B cell (primary cell): ENCODE results near the gene LSM14A. TPM values are rescaled to one million over a fixed set of nuclear protein-coding genes. Genes with fewer than 3 reads are reported as not detected.
"Not testable (repeated sequence)": the region's sequence is repeated elsewhere in the genome, so short reads cannot be mapped to it uniquely, and the experiment has no call there.

ENCODE experiments used
- ATAC-seq: fragments of 200-7000 bp; cut with Tn5 transposase; one replicate; pipeline ENCODE4 v1.10.0; 2021; ENCODE audit warnings: low read depth, mild to moderate bottlenecking, moderate number of reproducible peaks, moderate library complexity
- CTCF ChIA-PET: fragments of 350-600 bp; sonication (Branson Sonifier 250); formaldehyde crosslinking; loops from one replicate; lab custom pipeline; 2021; ENCODE audit warnings: antibody characterized with exemption, inconsistent platforms; lab: Charles Lee
- POLR2A ChIA-PET: fragments of 350-600 bp; sonication (Branson Sonifier 250); formaldehyde crosslinking; loops from one replicate; lab custom pipeline; 2021; ENCODE audit warnings: antibody characterized with exemption; lab: Charles Lee
- DNase-seq: peaks from one replicate; pipeline ENCODE4 v3.0.0; 2013
- H2AFZ ChIP-seq: 2 replicates; pipeline ENCODE4 v1.6.1; 2012; ENCODE audit warnings: mild to moderate bottlenecking, low read depth, low read length; ENCODE audit not compliant: insufficient read depth, poor library complexity, severe bottlenecking
- H3K27ac ChIP-seq, 2 donors: 1 replicate in 1 of 2; 2 replicates in 1 of 2; pipeline ENCODE4 v1.5.1; 2012 to 2013; ENCODE audit warnings: low read length in 2 of 2, mild to moderate bottlenecking in 2 of 2, moderate library complexity in 1 of 2
- H3K27me3 ChIP-seq, 4 experiments: fragments of 200-600 bp in 1 of 4; sonication (generic) in 1 of 4; replicated peaks in 1 of 4; 1 replicate in 2 of 4; 2 replicates in 2 of 4; pipeline versions ENCODE4 v1.6.1 to v1.7.0; 2013 to 2016; ENCODE audit warnings: low read length in 3 of 4, mild to moderate bottlenecking in 2 of 4, mixed read lengths in 1 of 4, moderate library complexity in 1 of 4; ENCODE audit not compliant: insufficient read depth in 4 of 4, control insufficient read depth in 3 of 4; ENCODE audit errors: control extremely low read depth in 1 of 4
- H3K36me3 ChIP-seq, 2 experiments: replicated peaks in 1 of 2; 1 replicate in 1 of 2; 2 replicates in 1 of 2; pipeline versions ENCODE4 v1.6.1 to v1.7.1; 2013; ENCODE audit warnings: low read length in 1 of 2; ENCODE audit not compliant: insufficient read depth in 2 of 2, control insufficient read depth in 1 of 2; ENCODE audit errors: control extremely low read depth in 1 of 2, extremely low read depth in 1 of 2
- H3K4me1 ChIP-seq, 2 donors: fragments of 200-600 bp in 1 of 2; sonication (generic) in 1 of 2; 1 replicate in 1 of 2; 2 replicates in 1 of 2; pipeline versions ENCODE4 v1.5.1 to v1.6.1; 2013 to 2017; ENCODE audit warnings: low read length in 2 of 2; ENCODE audit not compliant: control insufficient read depth in 2 of 2, insufficient read depth in 2 of 2
- H3K4me2 ChIP-seq: replicated peaks from 2 replicates; pipeline ENCODE3; 2012; ENCODE audit warnings: mild to moderate bottlenecking, low read depth, low read length; ENCODE audit not compliant: poor library complexity, severe bottlenecking
- H3K4me3 ChIP-seq, 5 experiments: fragments of 200-600 bp in 1 of 5; sonication (generic) in 1 of 5; 1 replicate in 3 of 5; 2 replicates in 2 of 5; pipeline versions ENCODE4 v1.5.1 to v1.7.0; 2011 to 2016; ENCODE audit warnings: low read length in 4 of 5, mild to moderate bottlenecking in 4 of 5, low read depth in 2 of 5, control low read depth in 1 of 5, moderate library complexity in 1 of 5; ENCODE audit not compliant: insufficient read depth in 1 of 5; ENCODE audit errors: control extremely low read depth in 1 of 5, extremely low read depth in 1 of 5
- H3K79me2 ChIP-seq: fragments of 200-600 bp; sonication (generic); one replicate; pipeline ENCODE4 v1.6.0; 2016; ENCODE audit warnings: low read length; ENCODE audit not compliant: control insufficient read depth, insufficient read depth
- H3K9ac ChIP-seq: fragments of 200-600 bp; sonication (generic); 2 replicates; pipeline ENCODE4 v1.6.1; 2017; ENCODE audit warnings: mild to moderate bottlenecking, low read length, moderate library complexity
- H3K9me3 ChIP-seq, 3 donors: one replicate each; pipeline versions ENCODE4 v1.6.1 to v1.7.1; 2013; ENCODE audit warnings: low read length in 2 of 3; ENCODE audit not compliant: control insufficient read depth in 2 of 3, insufficient read depth in 1 of 3; ENCODE audit errors: control extremely low read depth in 1 of 3
- H4K20me1 ChIP-seq: 2 replicates; pipeline ENCODE4 v1.6.0; 2012; ENCODE audit warnings: mild to moderate bottlenecking, low read length; ENCODE audit not compliant: insufficient read depth, control insufficient read depth, poor library complexity, severe bottlenecking
- H3K27ac Mint-ChIP-seq: one replicate; pipeline ENCODE4 v1.8.0; 2021; ENCODE audit warnings: mixed read lengths
- H3K27me3 Mint-ChIP-seq: one replicate; pipeline ENCODE4 v1.8.0; 2021; ENCODE audit warnings: mixed read lengths
- H3K4me1 Mint-ChIP-seq: one replicate; pipeline ENCODE4 v1.8.0; 2021; ENCODE audit warnings: mixed read lengths
- H3K4me3 Mint-ChIP-seq: one replicate; pipeline ENCODE4 v1.8.0; 2021; ENCODE audit warnings: mixed read lengths
- H3K9me3 Mint-ChIP-seq: one replicate; pipeline ENCODE4 v1.8.0; 2022; ENCODE audit warnings: mixed read lengths; ENCODE audit not compliant: insufficient read depth
- EZH2 ChIP-seq: IDR thresholded peaks from 2 replicates; pipeline ENCODE4 v1.6.1; 2012; ENCODE audit warnings: borderline replicate concordance, low read depth, mild to moderate bottlenecking, moderate library complexity, low read length; ENCODE audit not compliant: insufficient read depth, poor library complexity, severe bottlenecking
- WGBS: methylation state at CpG from one replicate; pipeline ENCODE4 v1.1.5; 2013; ENCODE audit warnings: missing lambda C conversion rate; ENCODE audit not compliant: insufficient coverage; 5-methylcytosine and 5-hydroxymethylcytosine counted together
- intact Hi-C: fragments of 100-400 bp; cut with micrococcal nuclease; formaldehyde crosslinking; loops from one replicate; pipeline ENCODE4 v1.10.0; 2022
- polyA plus RNA-seq: library from polyadenylated mRNA; depleted of rRNA; stranded (reverse); fragments of >200 nt; gene quantifications from 2 replicates; pipeline ENCODE4 v1.2.3, GENCODE V29; 2012
- total RNA-seq, 2 donors: library from RNA; stranded (reverse); fragments of 120-200 nt in 1 of 2; gene quantifications; 1 replicate in 1 of 2; 2 replicates in 1 of 2; pipeline versions ENCODE4 v1.2.3 to v1.2.4, GENCODE V29; 2013 to 2022
- TF ChIP-seq, protein P1 (sequence below): fragments of 200-600 bp; IDR thresholded peaks from one replicate; pipeline ENCODE4 v1.8.0; 2022; ENCODE audit warnings: antibody characterized with exemption, mild to moderate bottlenecking

The LSM14A gene
- total and polyA plus RNA-seq, 2 donors (not counting 1 experiment from before 2014, with no cell fraction given), result 90.7 to 163 TPM

DNA sequence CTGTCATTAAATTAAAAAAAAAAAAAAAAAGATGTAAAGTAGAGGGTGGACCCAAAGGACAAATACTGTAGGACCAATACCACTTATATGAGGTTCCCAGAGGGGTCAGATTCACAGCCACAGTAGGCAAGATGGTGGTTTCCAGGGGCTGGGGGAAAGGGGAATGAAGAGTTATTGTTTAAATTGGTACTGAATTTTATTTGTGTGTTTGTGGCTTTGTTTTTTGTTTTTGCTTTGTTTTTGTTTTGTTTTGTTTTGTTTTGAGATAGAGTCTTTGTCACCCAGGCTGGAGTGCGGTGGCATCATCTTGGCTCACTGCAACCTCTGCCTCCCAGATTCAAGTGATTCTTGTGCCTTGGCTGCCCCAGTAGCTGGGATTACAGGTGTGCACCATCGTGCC, 17.9 kb upstream of the LSM14A start:
- ChIA-PET CTCF (interaction anchor here (1.6 kb wide), 1 partner anchor 8 kb away, joined by 5 read pairs; no protein-coding TSS in a partner anchor), POLR2A (no interaction called here)
- TF ChIP-seq EZH2, result no peak
- TF ChIP-seq, protein P1, sequence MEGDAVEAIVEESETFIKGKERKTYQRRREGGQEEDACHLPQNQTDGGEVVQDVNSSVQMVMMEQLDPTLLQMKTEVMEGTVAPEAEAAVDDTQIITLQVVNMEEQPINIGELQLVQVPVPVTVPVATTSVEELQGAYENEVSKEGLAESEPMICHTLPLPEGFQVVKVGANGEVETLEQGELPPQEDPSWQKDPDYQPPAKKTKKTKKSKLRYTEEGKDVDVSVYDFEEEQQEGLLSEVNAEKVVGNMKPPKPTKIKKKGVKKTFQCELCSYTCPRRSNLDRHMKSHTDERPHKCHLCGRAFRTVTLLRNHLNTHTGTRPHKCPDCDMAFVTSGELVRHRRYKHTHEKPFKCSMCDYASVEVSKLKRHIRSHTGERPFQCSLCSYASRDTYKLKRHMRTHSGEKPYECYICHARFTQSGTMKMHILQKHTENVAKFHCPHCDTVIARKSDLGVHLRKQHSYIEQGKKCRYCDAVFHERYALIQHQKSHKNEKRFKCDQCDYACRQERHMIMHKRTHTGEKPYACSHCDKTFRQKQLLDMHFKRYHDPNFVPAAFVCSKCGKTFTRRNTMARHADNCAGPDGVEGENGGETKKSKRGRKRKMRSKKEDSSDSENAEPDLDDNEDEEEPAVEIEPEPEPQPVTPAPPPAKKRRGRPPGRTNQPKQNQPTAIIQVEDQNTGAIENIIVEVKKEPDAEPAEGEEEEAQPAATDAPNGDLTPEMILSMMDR, result no peak
- H3K9me3 Mint-ChIP-seq, result no peaks in the 10 kb centered on the region
- H3K9me3 ChIP-seq, result peaks cover 0 to 2% (median 0%) of the 10 kb centered on the region in 3 donors
- H3K79me2 ChIP-seq, result no peaks in the 10 kb centered on the region
- no peak overlapping the region for H2AFZ ChIP-seq
- no peaks in the 10 kb centered on the region for H3K36me3 ChIP-seq
- no peak overlapping the region for H3K9ac ChIP-seq
- intact Hi-C loops, result no loop called here
- H3K4me3 ChIP-seq, result no peak overlapping the region
- H3K4me1 Mint-ChIP-seq, result no peaks in the 10 kb centered on the region
- no peak overlapping the region for H3K27ac Mint-ChIP-seq
- DNase-seq (no peak), ATAC-seq (no peak)
- H3K27me3 ChIP-seq, result no peaks in the 10 kb centered on the region
- H3K27ac ChIP-seq, result no peak overlapping the region
- no peaks in the 10 kb centered on the region for H4K20me1 ChIP-seq
- WGBS, result 96% methylated on average over 2 of the region's 2 CpGs
- peaks cover 7% of the 10 kb centered on the region for H3K27me3 Mint-ChIP-seq
- no peak overlapping the region for H3K4me3 Mint-ChIP-seq
- H3K4me2 ChIP-seq, result no peak overlapping the region
- H3K4me1 ChIP-seq, result no peaks in the 10 kb centered on the region

DNA sequence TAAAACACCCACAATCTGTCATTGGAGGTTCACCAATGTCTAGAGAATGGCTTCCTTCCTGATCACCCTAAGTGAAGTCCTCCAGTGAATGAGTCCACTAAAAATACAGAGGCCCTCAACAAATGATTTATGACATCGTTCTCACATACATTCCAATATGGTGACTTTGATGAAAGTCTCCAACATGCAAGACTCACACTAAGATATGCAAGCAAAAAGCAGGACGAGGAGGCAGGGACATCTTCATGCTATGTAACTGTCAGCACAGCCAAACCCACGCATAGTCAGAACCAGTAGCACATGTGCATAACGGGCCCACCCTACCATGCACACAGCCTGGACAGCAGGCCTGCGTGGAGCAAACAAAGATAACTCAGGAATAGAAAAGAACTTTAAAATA, 16.6 kb upstream of the LSM14A start:
- no peak overlapping the region for H3K27ac ChIP-seq
- no peak overlapping the region for H3K4me3 Mint-ChIP-seq
- H4K20me1 ChIP-seq, result no peaks in the 10 kb centered on the region
- POLR2A ChIA-PET, result no interaction called here
- CTCF ChIA-PET, result interaction anchor here (1.2 kb wide), 1 partner anchor 35 kb away, joined by 3 read pairs; no protein-coding TSS in a partner anchor
- no peaks in the 10 kb centered on the region for H3K9me3 Mint-ChIP-seq
- H3K9ac ChIP-seq, result no peak overlapping the region
- no peak for TF ChIP-seq EZH2
- TF ChIP-seq, protein P1, result no peak
- H3K79me2 ChIP-seq, result no peaks in the 10 kb centered on the region
- H3K27me3 ChIP-seq, result no peaks in the 10 kb centered on the region
- H3K9me3 ChIP-seq, result peaks cover 0 to 2% (median 0%) of the 10 kb centered on the region in 3 donors
- H2AFZ ChIP-seq, result no peak overlapping the region
- no peak overlapping the region for H3K27ac Mint-ChIP-seq
- H3K4me3 ChIP-seq, result no peak overlapping the region
- no peaks in the 10 kb centered on the region for H3K4me1 Mint-ChIP-seq
- whole genome bisulfite sequencing, result 96% methylated on average over 4 of the region's 5 CpGs
- H3K4me1 ChIP-seq, result no peaks in the 10 kb centered on the region
- ATAC-seq (no peak), DNase-seq (no peak)
- H3K36me3 ChIP-seq, result no peaks in the 10 kb centered on the region
- H3K27me3 Mint-ChIP-seq, result peaks cover 7% of the 10 kb centered on the region
- no peak overlapping the region for H3K4me2 ChIP-seq
- intact Hi-C loops, result no loop called here

DNA sequence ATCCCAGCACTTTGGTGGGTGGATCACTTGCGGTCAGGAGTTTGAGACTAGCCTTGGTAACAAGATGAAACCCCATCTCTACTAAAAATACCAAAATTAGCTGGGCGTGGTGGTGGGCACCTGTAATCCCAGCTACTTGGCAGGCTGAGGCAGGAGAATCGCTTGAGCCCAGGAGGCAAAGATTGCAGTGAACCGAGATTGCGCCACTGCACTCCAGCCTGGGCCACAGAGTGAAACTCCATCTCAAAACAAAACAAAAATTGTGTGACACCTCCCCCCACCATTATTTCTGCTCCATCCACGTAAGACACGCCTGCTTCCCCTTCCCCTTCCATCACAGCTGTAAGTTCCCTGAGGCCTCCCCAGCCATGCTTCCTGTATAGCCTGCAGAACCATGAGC, 13.3 kb upstream of the LSM14A start:
- CTCF ChIA-PET, H3K36me3 ChIP-seq, POLR2A ChIA-PET, H3K9ac ChIP-seq, H3K79me2 ChIP-seq, H3K4me3 ChIP-seq, H3K9me3 ChIP-seq, intact Hi-C loops, H3K4me2 ChIP-seq, H3K4me1 ChIP-seq, ATAC-seq, DNase-seq, H3K9me3 Mint-ChIP-seq, H4K20me1 ChIP-seq, H2AFZ ChIP-seq, H3K4me3 Mint-ChIP-seq, H3K27ac ChIP-seq, H3K4me1 Mint-ChIP-seq, H3K27me3 ChIP-seq, H3K27me3 Mint-ChIP-seq, H3K27ac Mint-ChIP-seq: not testable (repeated sequence)
- WGBS, result 85% methylated on average over 7 of the region's 7 CpGs
